Kasumi-1 (cell line): ENCODE data around the gene KLHL25.
"Not testable (repeated sequence)": the region's sequence is repeated elsewhere in the genome, so short reads cannot be mapped to it uniquely, and the experiment has no call there.

ENCODE experiments used
- DNase-seq, 2 experiments: peaks; one replicate each; lab custom pipeline; 2025; lab: John Stamatoyannopoulos, UW

Gene KLHL25

DNA sequence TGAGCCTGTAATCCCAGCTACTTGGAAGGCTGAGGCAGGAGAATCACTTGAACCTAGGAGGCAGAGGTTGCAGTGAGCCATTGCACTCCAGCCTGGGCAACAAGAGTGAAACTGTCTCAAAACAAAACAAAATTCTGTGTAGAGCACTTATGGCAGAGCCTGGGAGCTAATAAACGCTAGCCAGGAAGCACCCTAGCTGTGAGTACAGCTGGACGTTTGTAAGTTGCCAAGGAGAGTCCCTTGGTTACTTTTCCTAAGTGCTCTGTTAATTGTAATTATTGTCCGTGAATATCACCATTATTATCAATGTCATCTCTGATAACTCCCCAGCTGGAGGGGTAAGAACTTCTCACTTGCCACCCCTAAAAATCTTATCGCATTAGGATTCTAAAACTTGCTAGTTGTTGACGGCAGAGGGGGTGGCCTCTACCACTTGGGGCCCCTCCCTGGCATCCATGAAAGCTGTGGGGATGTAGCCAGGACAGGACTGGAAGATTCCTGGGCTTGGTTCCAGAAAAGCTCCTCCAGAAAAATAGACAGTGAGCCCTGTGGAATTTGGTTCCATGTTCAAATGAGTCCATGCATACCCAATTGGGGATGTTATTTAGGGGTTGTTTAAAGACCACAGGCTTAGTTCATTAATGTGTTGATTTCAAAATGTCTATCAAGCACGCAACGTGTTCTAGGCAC is 9.9 kb upstream of the KLHL25 start:
- no peak for DNase-seq

GRCh38 chr15:85802617-85803016 is 7.9 kb upstream of the KLHL25 start:
- DNase-seq, result peak in 1 of 2 experiments; percentile 1

DNA sequence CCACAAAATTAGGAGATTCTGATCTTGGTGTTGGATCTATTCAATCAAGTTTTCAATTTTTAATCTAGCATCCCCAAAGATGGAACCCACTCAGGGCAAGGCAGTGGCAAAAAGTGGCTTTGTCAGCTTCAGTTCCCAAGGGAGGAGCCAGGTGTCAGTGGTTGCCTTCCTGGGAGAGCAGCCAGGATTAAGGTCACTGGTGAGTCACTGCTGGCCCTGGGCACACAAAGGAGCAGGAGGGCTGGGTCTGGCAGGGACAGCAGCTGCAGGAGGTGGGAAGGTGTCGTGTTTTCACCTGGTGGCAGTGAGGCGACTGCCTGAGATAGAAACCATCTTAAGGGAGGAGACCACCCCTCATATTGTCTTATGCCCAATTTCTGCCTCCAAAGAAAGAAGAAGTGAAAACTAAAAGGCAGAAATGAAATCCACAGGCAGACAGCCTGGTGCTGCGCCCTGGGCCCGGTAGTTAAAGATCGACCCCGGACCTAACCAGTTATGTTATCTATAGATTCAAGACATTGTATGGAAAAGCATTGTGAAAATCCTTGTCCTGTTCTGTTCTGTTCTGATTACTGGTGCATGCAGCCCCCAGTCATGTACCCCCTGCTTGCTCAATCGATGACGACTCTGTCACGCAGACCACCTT is 5.9 kb upstream of the KLHL25 start:
- DNase-seq, result no peak

GRCh38 chr15:85796371-85796770 is 1.6 kb upstream of the KLHL25 start:
- not testable (repeated sequence) for DNase-seq

GRCh38 chr15:85795337-85796305 is 896 bp upstream of the KLHL25 start:
- DNase-seq, result no peak

DNA sequence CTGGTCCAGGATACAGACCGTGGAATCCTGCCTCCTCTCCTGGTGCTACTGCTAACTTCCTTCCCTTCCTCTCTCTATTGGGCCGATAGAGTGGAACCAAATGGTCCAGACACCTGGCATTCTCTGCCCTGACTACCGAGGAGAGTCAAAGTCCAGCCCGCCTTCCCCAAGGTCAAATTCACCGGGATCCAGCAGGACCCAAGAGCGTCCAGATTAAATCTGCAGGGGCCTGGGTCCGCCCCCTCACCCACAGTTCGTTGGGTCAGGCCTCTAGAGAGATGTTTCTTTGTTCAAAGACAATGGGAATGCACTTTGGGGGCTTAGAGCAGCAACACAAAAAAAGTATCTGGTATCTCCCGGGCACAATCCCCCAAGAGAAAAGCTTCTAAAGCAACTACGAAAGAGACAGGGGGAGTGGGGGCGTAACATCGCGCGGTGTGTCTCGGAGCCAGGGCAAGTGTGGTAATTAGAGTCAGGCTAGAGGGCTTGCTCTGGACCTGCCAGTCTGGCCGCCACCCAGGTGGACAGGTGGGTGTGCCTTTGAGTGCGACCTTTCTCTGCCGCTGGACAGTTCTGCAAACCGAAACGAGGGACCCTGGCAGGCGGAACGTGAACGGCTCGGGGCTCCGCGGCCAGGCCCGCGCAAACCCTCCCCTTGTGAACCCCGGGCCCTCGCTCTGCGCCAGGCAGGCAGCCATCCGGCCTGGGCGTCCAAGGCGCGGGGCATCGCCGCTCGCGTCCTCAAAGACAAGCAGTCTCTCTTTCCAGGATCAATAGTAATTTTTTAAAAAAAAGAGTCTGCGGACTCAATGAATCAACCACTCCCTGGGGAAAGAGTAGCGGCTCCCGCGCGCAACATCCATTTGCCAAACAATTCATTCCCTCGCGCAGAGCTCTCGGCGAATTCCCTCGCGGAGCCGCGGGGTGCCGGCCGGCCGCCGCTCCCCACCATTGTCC is 806 bp downstream of the KLHL25 start:
- DNase-seq, result peak in 1 of 2 experiments; percentile 16

DNA sequence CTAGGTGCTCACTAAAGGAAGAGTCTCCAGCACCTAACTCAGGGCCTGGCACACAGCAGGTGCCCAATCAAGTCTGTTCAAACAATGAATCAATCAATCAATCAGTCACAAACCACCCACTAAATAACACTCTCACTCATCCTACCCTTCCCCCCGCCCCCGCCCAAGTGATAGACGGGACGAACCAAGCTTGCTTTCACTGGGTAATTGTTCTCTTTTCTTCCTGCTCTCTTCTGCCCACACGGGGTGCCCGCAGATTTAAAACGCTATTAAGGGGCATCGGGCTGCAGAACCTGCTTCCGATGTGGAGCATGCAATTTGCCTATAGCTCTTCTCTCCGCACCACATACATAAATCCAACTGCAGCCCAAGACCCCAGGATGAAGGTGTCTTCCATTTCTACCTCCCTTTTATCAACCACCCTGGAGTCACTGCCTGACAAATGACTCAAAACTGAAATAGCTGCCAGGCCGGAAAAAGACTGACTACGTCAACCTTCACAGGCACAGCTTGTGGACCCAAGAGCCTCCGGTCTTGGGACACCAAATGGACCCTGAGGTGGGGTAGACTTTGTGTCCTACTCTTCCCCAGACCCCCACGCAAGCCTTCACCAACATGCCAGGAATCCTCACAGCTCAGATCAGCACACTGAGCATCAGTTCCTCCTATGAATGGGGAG is 1.7 kb downstream of the KLHL25 start:
- DNase-seq, result no peak

DNA sequence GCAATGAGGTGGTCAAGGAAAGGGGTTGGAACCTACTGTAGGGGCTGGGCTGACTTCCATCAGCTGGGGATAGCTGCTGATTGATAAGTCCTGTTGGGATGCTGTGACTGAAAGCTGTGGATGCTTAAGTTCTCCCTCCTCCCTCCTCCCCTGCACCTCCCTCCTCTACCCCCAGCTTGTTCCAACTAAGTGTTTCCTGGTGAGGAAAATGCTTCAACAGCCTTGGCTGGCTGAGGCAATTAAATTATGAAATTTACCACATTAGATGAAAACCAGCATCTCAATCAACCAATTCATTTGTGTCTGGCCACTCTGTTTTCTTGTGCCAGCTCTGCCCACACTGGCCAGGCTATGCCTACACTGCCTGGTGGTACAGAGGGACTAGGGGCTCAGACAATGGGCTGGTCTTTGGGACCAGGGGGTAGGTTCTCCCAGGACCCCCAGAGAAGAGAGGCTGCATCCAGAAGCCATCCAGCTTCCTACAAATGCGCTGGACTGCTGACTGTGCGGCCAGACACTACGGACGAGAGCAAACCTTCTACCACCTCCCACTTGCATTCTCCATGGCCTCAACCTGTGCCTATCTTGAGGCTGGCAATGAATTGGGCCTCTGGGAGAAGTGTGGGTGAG is 2.5 kb downstream of the KLHL25 start:
- DNase-seq, result no peak

DNA sequence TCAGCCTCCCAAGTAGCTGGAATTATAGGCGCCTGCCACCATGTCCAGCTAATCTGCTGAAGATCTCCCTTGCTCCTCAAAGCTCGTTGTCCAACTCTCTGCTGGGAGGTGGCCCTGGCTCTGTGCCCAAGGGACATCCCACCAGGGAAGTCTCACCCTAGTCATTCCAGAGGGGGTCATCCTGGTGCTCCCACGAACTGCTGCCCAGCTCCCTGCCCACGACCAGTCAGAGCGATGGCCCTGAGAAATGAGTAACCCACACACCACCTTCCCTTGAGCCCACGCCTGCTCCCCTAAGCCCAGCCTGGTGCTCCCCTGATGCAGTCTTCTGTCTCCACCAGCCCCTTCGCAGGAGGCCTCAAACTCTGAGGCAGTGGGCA is 5.2 kb downstream of the KLHL25 start:
- no peak for DNase-seq

DNA sequence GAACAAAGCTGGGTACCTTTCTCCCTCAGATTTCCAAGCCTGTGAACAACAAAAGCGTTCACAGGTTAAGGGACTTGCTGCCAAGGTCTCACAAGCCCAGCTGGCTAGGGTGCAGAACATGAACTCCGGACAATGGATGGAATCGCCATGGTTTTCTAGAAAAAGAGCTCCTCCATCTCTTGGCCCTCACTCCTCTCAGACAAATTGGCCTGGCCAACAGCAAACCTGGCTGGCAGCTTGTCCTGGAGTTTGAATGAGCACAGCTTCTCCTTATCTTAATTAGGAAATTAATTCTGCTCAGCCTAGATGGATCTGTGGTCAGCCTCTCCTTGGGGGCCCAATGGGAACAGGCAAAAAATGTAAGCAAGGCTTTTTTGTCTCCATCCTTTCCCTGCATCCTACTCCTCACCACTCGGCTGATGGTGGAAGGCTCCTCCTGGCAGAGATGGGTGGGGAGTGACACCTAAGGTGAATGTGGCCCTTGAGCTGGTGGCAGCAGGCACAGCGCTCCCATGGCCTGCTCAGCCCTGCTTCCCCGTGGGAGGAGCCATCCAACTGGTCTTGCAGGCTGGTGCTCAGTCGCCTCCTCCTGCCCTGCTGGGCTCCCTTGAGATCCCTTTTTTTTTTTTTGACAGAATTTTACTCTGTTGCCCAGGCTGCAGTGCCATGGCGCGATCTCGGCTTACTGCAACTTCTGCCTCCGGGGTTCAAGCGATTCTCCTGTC is 5.8 kb downstream of the KLHL25 start:
- DNase-seq, result no peak

GRCh38 chr15:85786781-85787114 is 8.0 kb downstream of the KLHL25 start:
- no peak for DNase-seq

DNA sequence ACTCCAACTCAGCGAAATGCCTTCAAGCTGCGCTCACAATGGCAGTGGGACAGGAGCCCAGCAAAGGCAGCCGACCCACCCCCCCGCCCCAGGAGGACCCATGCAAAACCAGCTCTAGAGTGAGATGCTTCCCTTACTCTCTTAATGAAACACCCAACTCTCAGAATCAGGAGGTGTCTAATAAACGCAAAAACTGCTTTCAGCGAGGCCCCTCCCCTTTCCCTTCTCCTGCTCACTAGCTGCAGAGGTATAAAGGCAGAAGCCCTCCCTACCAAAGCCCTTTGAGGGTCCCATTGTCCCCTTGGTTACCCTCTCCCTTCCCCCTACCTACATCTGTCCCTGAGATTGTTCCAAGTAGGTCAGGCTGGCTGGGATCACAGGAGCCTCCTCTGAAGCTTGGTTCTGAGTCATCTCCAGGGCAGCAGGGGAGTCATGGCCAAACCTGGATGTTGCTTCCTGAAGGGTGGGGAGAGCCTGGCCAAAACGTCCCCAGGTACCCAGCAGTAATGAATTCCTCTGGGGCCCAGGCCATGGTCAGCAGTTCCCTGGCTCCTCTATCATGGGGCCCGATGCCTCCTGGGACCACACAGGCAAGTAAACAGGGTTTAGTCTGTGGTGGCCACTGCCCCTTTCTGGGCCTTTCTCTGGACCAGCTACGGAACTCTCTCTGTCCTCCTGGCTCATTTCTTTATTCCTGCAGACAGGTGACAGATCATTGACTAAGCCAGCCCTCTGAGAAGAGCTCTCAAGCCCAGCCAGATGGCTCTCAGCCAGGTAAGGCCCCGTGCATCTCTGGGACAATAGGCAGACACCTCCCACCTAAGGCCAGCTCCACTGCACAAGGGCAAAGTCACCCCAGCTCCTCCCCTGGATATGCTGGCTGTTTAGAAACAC is 8.6 kb downstream of the KLHL25 start:
- DNase-seq, result no peak

DNA sequence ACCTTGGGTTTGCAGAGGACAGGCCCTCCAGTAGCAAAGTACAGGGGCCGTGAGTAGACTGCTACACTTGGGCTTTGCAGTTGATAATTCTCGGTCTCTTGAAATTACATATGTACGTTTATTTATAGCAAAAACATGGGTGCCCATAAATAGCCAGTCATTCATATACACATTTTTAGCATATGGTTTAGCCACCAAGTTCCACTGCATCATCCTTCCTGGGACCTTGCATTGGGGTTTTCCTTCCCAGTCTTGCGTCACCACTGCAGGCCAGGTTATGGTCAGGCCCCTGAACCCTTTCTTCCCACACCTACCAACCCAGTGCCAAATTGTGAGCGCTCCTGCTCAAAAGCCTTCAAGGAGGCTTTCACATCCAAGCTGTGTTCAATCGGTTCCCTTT is 12.7 kb downstream of the KLHL25 start:
- DNase-seq, result no peak

DNA sequence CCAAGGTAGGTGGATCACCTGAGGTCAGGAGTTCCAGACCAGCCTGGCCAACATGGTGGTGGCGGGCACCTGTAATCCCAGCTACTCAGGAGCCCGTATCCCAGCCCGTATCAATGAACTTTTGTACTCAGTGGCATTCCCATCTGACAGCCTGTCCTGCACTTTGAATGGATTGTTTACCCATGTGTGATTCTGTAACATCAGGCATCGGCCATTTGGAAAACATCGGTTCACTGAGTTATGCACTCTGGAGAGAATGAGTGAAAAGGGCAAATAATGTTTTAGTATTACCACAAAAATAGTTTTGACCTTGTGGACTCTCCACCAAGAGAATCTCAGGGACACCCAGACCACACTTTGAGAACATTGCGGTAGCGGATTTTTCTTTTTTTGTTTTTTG is 13.6 kb downstream of the KLHL25 start:
- no peak for DNase-seq

- DNase-seq, result no peak
These were observed 14.3 kb downstream of the KLHL25 start for GRCh38 chr15:85780225-85780985.

- no peak for DNase-seq
These were observed 15.5 kb downstream of the KLHL25 start for GRCh38 chr15:85779249-85779648.

GRCh38 chr15:85778107-85778776 is 16.5 kb downstream of the KLHL25 start:
- no peak for DNase-seq
